Ishikawa (cell line): ENCODE results near the gene AQP12A.

Experiments used
- CEBPB ChIP-seq: IDR thresholded peaks from 2 replicates; pipeline ENCODE4 v1.6.1; 2012
- CREB1 ChIP-seq: IDR thresholded peaks from 2 replicates; pipeline ENCODE4 v1.6.1; 2012; ENCODE audit warnings: low read depth
- EGR1 ChIP-seq: IDR thresholded peaks from 2 replicates; pipeline ENCODE4 v1.6.1; 2012
- EP300 ChIP-seq: IDR thresholded peaks from 2 replicates; pipeline ENCODE4 v1.6.1; 2012; ENCODE audit warnings: borderline replicate concordance
- FOXM1 ChIP-seq: IDR thresholded peaks from 2 replicates; pipeline ENCODE4 v1.6.1; 2012; ENCODE audit warnings: low read depth, borderline replicate concordance
- NFIC ChIP-seq: IDR thresholded peaks from 2 replicates; pipeline ENCODE4 v1.6.1; 2012
- RAD21 ChIP-seq: IDR thresholded peaks from 2 replicates; pipeline ENCODE4 v1.6.1; 2012; ENCODE audit warnings: low read depth
- REST ChIP-seq: IDR thresholded peaks from 2 replicates; pipeline ENCODE4 v1.6.1; 2012; ENCODE audit warnings: low read depth, mild to moderate bottlenecking
- TAF1 ChIP-seq: IDR thresholded peaks from 2 replicates; pipeline ENCODE4 v1.6.1; 2012; ENCODE audit warnings: low read depth, mild to moderate bottlenecking
- TCF12 ChIP-seq: IDR thresholded peaks from 2 replicates; pipeline ENCODE4 v1.6.1; 2012; ENCODE audit warnings: low read depth
- TEAD4 ChIP-seq: IDR thresholded peaks from 2 replicates; pipeline ENCODE4 v1.6.1; 2012
- YY1 ChIP-seq: IDR thresholded peaks from 2 replicates; pipeline ENCODE4 v1.6.1; 2012; ENCODE audit warnings: low read depth
- ZBTB7A ChIP-seq: IDR thresholded peaks from 2 replicates; pipeline ENCODE4 v1.6.1; 2012; ENCODE audit warnings: low read depth
- TF ChIP-seq, protein P1 (sequence below): IDR thresholded peaks from 2 replicates; pipeline ENCODE4 v1.6.1; 2012
- TF ChIP-seq, protein P2 (sequence below): IDR thresholded peaks from 2 replicates; pipeline ENCODE4 v1.6.1; 2012

The AQP12A gene

DNA sequence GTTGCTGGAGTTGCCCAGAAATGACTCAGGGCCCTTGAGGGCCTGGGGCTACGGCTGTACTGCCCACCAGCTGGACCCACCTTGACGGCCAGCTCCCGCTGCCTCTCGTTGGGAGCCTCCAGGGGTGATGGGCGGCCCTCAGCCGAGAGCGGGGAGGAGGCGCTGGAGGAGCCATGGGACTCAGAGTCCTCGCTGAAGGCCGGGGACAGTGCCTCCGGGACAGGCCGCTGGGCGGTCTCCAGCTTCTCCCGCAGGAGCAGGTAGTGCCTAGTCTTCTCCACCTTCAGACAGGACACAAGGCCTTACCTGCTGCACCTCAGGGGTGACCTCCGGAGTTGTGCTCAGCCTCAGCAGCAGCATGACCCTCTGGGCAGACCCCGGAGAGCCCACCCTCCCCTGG lies 30.7 kb downstream of the AQP12A start:
- TF ChIP-seq TEAD4 (no peak), EGR1 (no peak), YY1 (no peak), FOXM1 (no peak), CREB1 (no peak), NFIC (no peak), TCF12 (no peak), CEBPB (no peak)
- TF ChIP-seq, protein P1, sequence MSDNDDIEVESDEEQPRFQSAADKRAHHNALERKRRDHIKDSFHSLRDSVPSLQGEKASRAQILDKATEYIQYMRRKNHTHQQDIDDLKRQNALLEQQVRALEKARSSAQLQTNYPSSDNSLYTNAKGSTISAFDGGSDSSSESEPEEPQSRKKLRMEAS: no peak

DNA sequence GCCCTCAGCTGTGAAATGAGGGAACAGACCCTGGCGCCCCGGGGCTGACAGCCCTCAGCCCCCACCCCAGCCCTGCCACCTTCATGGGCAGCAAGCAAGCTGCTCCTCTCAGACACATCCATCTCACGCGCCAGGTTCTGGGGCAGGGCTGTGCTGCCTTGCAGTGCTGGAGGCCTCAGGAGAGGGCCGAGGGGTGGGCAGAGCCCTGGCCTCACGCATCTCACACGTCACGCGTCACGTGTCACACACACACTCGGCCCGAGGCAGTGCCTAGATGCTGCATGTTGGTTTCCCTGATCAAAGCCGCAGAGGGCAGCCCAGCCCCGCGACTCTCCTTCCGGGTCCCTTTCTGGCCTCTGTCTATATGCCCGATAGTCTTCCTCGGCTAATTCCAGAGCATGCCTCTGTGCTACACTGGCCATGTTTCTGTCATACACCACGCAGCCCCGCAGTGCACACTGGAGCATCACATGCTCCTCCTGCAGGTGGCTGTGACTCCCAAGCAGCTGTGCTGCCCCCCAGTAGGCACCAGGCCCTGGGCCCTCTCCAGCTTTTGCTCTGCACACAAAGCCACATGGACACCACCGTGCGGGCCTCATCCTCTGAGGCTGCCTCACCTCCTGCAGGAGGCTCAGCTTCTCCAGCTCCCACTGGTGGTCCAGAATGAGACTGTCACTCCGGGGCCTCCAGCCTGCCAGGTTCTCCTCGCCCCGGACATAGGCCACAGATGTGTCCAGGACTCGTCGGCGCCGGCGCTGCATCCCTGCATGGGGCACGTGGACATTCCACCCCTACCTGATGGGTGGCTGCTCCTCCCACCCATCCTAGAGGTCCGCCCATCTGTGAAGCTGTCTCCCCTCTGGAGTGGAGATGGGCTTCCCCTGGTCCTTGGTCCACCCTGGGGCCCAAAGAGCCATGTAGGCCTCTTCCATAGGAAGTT lies 31.4 kb downstream of the AQP12A start:
- TF ChIP-seq CEBPB (no peak), CREB1 (no peak), TEAD4 (no peak), NFIC (no peak), FOXM1 (no peak), REST (no peak), ZBTB7A (no peak), EGR1 (no peak), EP300 (no peak)
- TF ChIP-seq, protein P2, sequence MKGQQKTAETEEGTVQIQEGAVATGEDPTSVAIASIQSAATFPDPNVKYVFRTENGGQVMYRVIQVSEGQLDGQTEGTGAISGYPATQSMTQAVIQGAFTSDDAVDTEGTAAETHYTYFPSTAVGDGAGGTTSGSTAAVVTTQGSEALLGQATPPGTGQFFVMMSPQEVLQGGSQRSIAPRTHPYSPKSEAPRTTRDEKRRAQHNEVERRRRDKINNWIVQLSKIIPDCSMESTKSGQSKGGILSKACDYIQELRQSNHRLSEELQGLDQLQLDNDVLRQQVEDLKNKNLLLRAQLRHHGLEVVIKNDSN: no peak
- TF ChIP-seq, protein P1: no peak

GRCh38 chr2:240723851-240724250 lies 32.2 kb downstream of the AQP12A start:
- no peak for TF ChIP-seq EP300
- no peak for TF ChIP-seq CREB1
- no peak for TF ChIP-seq YY1
- no peak for TF ChIP-seq EGR1
- TF ChIP-seq REST: no peak
- TF ChIP-seq, protein P1: no peak

DNA sequence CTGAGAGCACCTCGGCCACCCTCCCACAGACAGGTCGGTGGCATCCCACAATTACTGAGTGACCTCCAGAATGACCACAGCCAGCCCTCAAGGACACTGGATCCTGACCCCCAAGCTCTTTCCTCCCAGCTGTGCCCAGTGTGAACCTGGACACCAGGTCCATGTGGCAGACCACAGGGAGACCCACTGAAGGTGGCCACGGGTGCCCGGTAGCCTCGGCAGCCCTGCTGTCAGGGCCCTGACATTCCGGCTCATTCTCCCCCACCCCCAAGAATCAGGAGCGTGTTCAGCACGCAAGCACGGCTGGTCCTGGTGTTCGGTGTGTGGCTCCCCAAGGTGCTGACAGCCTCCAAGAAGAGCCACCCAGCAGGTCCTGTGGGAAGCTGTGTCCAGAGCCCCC lies 32.8 kb downstream of the AQP12A start:
- TF ChIP-seq YY1 (no peak), TEAD4 (no peak), RAD21 (no peak), REST (no peak), NFIC (no peak), CEBPB (no peak), CREB1 (no peak), EP300 (no peak), TCF12 (no peak), FOXM1 (no peak), ZBTB7A (no peak), EGR1 (no peak), TAF1 (no peak)
- TF ChIP-seq, protein P2: no peak
- TF ChIP-seq, protein P1: no peak
